Liver (tissue), 9 donors: ENCODE results near the gene TUBA1A. TPM values are rescaled to one million over a fixed set of nuclear protein-coding genes. Genes with fewer than 3 reads are reported as not detected.
"Not testable (repeated sequence)": the region's sequence is repeated elsewhere in the genome, so short reads cannot be mapped to it uniquely, and the experiment has no call there.

ENCODE experiments used
- DNase-seq: peaks from one replicate; pipeline ENCODE4 v3.0.0-alpha.2; 2017; ENCODE audit warnings: low spot score
- H3K27ac ChIP-seq, 2 donors: one replicate each; pipeline ENCODE4 v1.7.0; 2013; ENCODE audit warnings: inconsistent platforms in 2 of 2, low read length in 2 of 2, control low read depth in 1 of 2, low read depth in 1 of 2, mild to moderate bottlenecking in 1 of 2
- H3K27me3 ChIP-seq, 4 donors: one replicate each; pipeline versions ENCODE4 v1.6.1 to v1.7.0; 2013; ENCODE audit warnings: low read length in 3 of 4, inconsistent platforms in 1 of 4, mild to moderate bottlenecking in 1 of 4, moderate library complexity in 1 of 4; ENCODE audit not compliant: control insufficient read depth in 4 of 4, insufficient read depth in 4 of 4
- H3K36me3 ChIP-seq, 4 donors: one replicate each; pipeline versions ENCODE4 v1.6.1 to v1.7.0; 2013; ENCODE audit warnings: low read length in 3 of 4, mild to moderate bottlenecking in 3 of 4, low read depth in 1 of 4, moderate library complexity in 1 of 4; ENCODE audit not compliant: control insufficient read depth in 4 of 4, insufficient read depth in 3 of 4
- H3K4me1 ChIP-seq, 4 donors: one replicate each; pipeline versions ENCODE4 v1.6.1 to v1.7.0; 2013; ENCODE audit warnings: low read length in 3 of 4, mild to moderate bottlenecking in 3 of 4, moderate library complexity in 1 of 4; ENCODE audit not compliant: control insufficient read depth in 4 of 4, insufficient read depth in 4 of 4
- H3K4me3 ChIP-seq, 3 donors: one replicate each; pipeline versions ENCODE4 v1.6.1 to v1.7.0; 2013; ENCODE audit warnings: low read length in 3 of 3, control low read depth in 1 of 3, low read depth in 1 of 3, mild to moderate bottlenecking in 1 of 3
- H3K9ac ChIP-seq, 2 donors: one replicate each; pipeline ENCODE4 v1.7.0; 2013; ENCODE audit warnings: low read length in 2 of 2, mild to moderate bottlenecking in 2 of 2, moderate library complexity in 2 of 2, control low read depth in 1 of 2, low read depth in 1 of 2
- H3K9me3 ChIP-seq, 4 donors: one replicate each; pipeline versions ENCODE4 v1.6.1 to v1.7.0; 2013; ENCODE audit warnings: low read length in 3 of 4; ENCODE audit not compliant: control insufficient read depth in 4 of 4
- ATF3 ChIP-seq: IDR thresholded peaks from 2 replicates; pipeline ENCODE4 v1.6.1; 2016; ENCODE audit warnings: antibody characterized with exemption
- CTCF ChIP-seq: fragments of 150-350 bp; IDR thresholded peaks from 2 replicates; pipeline ENCODE4 v1.5.1; 2017; ENCODE audit warnings: improper control_type of control experiment, low read depth, low read length; ENCODE audit not compliant: missing input control
- EGR1 ChIP-seq, 2 donors: IDR thresholded peaks; 2 replicates each; pipeline ENCODE4 v1.6.1; 2016 to 2018; ENCODE audit warnings: antibody characterized with exemption in 2 of 2, low read depth in 2 of 2
- FOXA1 ChIP-seq: IDR thresholded peaks from 2 replicates; pipeline ENCODE4 v1.6.1; 2016; ENCODE audit warnings: antibody characterized with exemption
- FOXA2 ChIP-seq: IDR thresholded peaks from 2 replicates; pipeline ENCODE4 v1.6.1; 2016; ENCODE audit warnings: antibody characterized with exemption
- GABPA ChIP-seq, 2 donors: IDR thresholded peaks in 1 of 2; conservative IDR thresholded peaks in 1 of 2; 2 replicates each; pipeline ENCODE4 v1.6.1; 2016; ENCODE audit warnings: antibody characterized with exemption in 2 of 2, mild to moderate bottlenecking in 1 of 2, moderate library complexity in 1 of 2
- HNF4A ChIP-seq, 2 donors: conservative IDR thresholded peaks; 2 replicates each; pipeline ENCODE4 v1.6.1; 2016; ENCODE audit warnings: antibody characterized with exemption in 2 of 2, mild to moderate bottlenecking in 2 of 2
- HNF4G ChIP-seq: IDR thresholded peaks from 2 replicates; pipeline ENCODE4 v1.6.1; 2016; ENCODE audit warnings: antibody characterized with exemption
- JUND ChIP-seq, 2 donors: IDR thresholded peaks; 2 replicates each; pipeline ENCODE4 v1.6.1; 2016; ENCODE audit warnings: antibody characterized with exemption in 2 of 2
- MAX ChIP-seq: IDR thresholded peaks from 2 replicates; pipeline ENCODE4 v1.6.1; 2016; ENCODE audit warnings: antibody characterized with exemption
- NR2F2 ChIP-seq: IDR thresholded peaks from 2 replicates; pipeline ENCODE4 v1.6.1; 2016; ENCODE audit warnings: antibody characterized with exemption
- RAD21 ChIP-seq, 2 donors: IDR thresholded peaks; 2 replicates each; pipeline ENCODE4 v1.6.1; 2016; ENCODE audit warnings: antibody characterized with exemption in 2 of 2, mild to moderate bottlenecking in 2 of 2
- REST ChIP-seq: IDR thresholded peaks from 2 replicates; pipeline ENCODE4 v1.6.1; 2016; ENCODE audit warnings: antibody characterized with exemption, mild to moderate bottlenecking
- RXRA ChIP-seq, 2 donors: IDR thresholded peaks; 2 replicates each; pipeline ENCODE4 v1.6.1; 2017 to 2018; ENCODE audit warnings: antibody characterized with exemption in 2 of 2, mild to moderate bottlenecking in 1 of 2
- SP1 ChIP-seq: IDR thresholded peaks from 2 replicates; pipeline ENCODE4 v1.6.1; 2018; ENCODE audit warnings: antibody characterized with exemption, mild to moderate bottlenecking
- TAF1 ChIP-seq: conservative IDR thresholded peaks from 2 replicates; pipeline ENCODE4 v1.6.1; 2016; ENCODE audit warnings: antibody characterized with exemption, mild to moderate bottlenecking
- YY1 ChIP-seq: IDR thresholded peaks from 2 replicates; pipeline ENCODE4 v1.6.1; 2016; ENCODE audit warnings: antibody characterized with exemption, mild to moderate bottlenecking
- WGBS: extraction: QIAGEN DNeasy Blood & Tissue Kit; methylation state at CpG from one replicate; pipeline ENCODE4 v1.1.7; 2013; 5-methylcytosine and 5-hydroxymethylcytosine counted together
- polyA plus RNA-seq, 2 donors: library from polyadenylated mRNA; stranded (reverse) in 1 of 2; unstranded in 1 of 2; fragments of 200-250 nt in 1 of 2; fragments of >200 nt in 1 of 2; fragmentation: Nextera tagmentation in 1 of 2; extraction: Ambion mirVana in 1 of 2; gene quantifications; one replicate each; pipeline versions ENCODE4 v1.2.1 to v1.2.3, GENCODE V29; 2013 to 2015
- total RNA-seq, 2 donors: library from RNA; depleted of rRNA; stranded (reverse); fragments of >200 nt; gene quantifications; one replicate each; pipeline ENCODE4 v1.2.3, GENCODE V29; 2014
- TF ChIP-seq, protein P1 (sequence below): IDR thresholded peaks from 2 replicates; pipeline ENCODE4 v1.6.1; 2016; ENCODE audit warnings: antibody characterized with exemption
- donor health status: healthy.
- donor health status: healthy.
- donor health status: healthy.
- donor health status: healthy.
- donor health status: healthy.

The TUBA1A gene
- total and polyA plus RNA-seq, 4 donors = 4.2 to 28.0 (median 16.2) TPM

- H3K4me1 ChIP-seq = no peaks in the 10 kb centered on the region
- H3K9me3 ChIP-seq = no peaks in the 10 kb centered on the region
- no peak for DNase-seq
- H3K4me3 ChIP-seq = no peak overlapping the region
- H3K36me3 ChIP-seq = no peaks in the 10 kb centered on the region
- TF ChIP-seq RXRA (IDR thresholded peaks at IDR 0.05) = no peak
- TF ChIP-seq, protein P1, sequence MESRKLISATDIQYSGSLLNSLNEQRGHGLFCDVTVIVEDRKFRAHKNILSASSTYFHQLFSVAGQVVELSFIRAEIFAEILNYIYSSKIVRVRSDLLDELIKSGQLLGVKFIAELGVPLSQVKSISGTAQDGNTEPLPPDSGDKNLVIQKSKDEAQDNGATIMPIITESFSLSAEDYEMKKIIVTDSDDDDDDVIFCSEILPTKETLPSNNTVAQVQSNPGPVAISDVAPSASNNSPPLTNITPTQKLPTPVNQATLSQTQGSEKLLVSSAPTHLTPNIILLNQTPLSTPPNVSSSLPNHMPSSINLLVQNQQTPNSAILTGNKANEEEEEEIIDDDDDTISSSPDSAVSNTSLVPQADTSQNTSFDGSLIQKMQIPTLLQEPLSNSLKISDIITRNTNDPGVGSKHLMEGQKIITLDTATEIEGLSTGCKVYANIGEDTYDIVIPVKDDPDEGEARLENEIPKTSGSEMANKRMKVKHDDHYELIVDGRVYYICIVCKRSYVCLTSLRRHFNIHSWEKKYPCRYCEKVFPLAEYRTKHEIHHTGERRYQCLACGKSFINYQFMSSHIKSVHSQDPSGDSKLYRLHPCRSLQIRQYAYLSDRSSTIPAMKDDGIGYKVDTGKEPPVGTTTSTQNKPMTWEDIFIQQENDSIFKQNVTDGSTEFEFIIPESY = no peak
- no peak for TF ChIP-seq HNF4G
- H3K27me3 ChIP-seq = no peaks in the 10 kb centered on the region
- H3K27ac ChIP-seq = no peak overlapping the region
- no peak overlapping the region for H3K9ac ChIP-seq
- 97% methylated on average over 9 of the region's 9 CpGs for WGBS
Observed at GRCh38 chr12:49212572-49212971, 23.7 kb upstream of the TUBA1A start.

DNA sequence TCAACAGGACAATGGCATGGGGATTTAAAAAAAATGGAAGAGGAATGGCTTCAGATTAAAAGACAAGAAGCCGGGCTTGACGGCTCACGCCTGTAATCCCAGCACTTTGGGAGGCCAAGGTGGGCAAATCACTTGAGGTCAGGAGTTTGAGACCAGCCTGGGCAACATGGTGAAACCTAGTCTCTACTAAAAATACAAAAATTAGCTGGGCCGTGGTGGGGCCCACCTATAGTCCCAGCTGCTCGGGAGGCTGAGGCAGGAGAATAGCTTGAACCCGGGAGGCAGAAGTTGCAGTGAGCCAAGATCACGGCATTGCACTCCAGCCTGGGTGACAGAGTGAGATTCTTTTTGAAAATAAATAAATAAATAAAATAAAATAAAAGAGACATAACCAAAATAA lies 21.8 kb upstream of the TUBA1A start:
- H3K9me3 ChIP-seq, H3K36me3 ChIP-seq, H3K4me1 ChIP-seq, H3K9ac ChIP-seq, H3K27ac ChIP-seq, H3K4me3 ChIP-seq, H3K27me3 ChIP-seq, DNase-seq: not testable (repeated sequence)
- 94% methylated on average over 7 of the region's 7 CpGs for WGBS

DNA sequence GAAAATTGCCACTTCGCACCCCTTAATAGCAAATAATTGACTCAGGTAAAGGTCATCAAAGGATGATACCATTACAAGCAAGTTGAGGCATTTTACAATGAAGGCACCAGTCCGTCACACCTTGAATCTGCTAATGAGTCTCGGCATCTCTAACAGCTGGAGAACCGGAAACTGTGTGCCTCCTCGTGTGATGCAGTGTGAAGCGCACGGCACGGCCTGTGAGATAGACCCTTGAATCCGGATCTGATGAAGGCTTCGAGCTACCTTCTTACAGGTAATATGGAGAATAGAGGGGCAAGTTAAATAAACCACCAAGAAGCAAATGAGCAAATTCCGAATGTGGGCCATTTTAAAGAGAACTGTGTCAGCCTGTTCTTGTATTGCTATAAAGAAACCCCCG lies 19.8 kb upstream of the TUBA1A start:
- H3K27me3 ChIP-seq = no peaks in the 10 kb centered on the region
- no peaks in the 10 kb centered on the region for H3K36me3 ChIP-seq
- H3K4me1 ChIP-seq = no peaks in the 10 kb centered on the region
- DNase-seq = no peak
- no peak overlapping the region for H3K27ac ChIP-seq
- no peak overlapping the region for H3K4me3 ChIP-seq
- no peak overlapping the region for H3K9ac ChIP-seq
- TF ChIP-seq CTCF (no peak), EGR1 (IDR thresholded peaks at IDR 0.05; ENCODE audit: low read depth in 2 of 2) (no peak), FOXA2 (no peak), HNF4A (conservative IDR thresholded peaks at IDR 0.05) (no peak), ATF3 (no peak), YY1 (no peak), GABPA (IDR thresholded peaks at IDR 0.05 in 1 of 2, conservative IDR thresholded peaks at IDR 0.05 in 1 of 2) (no peak), FOXA1 (no peak), JUND (IDR thresholded peaks at IDR 0.05) (no peak), RXRA (IDR thresholded peaks at IDR 0.05) (no peak), NR2F2 (no peak), REST (no peak), HNF4G (no peak), TAF1 (no peak), RAD21 (IDR thresholded peaks at IDR 0.05) (no peak), MAX (no peak), SP1 (no peak)
- TF ChIP-seq, protein P1 = no peak
- H3K9me3 ChIP-seq = no peaks in the 10 kb centered on the region
- WGBS = 85% methylated on average over 12 of the region's 12 CpGs
